ENCODE data around the gene CR1L.
"Not testable (repeated sequence)": the region's sequence is repeated elsewhere in the genome, so short reads cannot be mapped to it uniquely, and the experiment has no call there.

DNA sequence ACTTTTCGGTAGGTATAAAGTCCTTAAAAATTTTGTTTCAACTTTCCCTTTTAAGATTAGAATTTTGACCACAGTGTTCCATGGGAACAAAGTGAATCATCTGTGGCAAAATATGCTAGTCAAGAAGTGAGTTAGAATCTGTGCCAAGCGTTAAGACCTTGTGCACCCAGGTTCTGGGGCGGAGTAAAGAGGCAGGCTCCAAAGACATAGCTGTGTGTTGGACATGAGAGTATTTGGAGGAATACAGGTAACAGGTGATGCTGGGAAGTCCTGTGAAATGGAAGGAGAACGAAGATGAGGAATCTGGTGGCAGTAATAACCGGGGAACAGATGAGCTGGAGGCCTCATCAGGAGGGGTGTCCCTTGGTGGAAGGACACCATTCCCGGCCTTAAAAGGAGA is 10.6 kb upstream of the CR1L start:
- TF ChIP-seq CTCF (IDR thresholded peaks at IDR 0.05; ENCODE audit: poor library complexity); EZH2 (IDR thresholded peaks at IDR 0.05; ENCODE audit: borderline replicate concordance): not testable (repeated sequence)
